Tibial nerve (tissue), 4 donors: Measurements from ENCODE around the gene RBM33.

Experiments used
- CTCF ChIP-seq, 5 experiments: fragments of 200-600 bp in 3 of 5; fragments of 450-650 bp in 2 of 5; sonication (generic) in 3 of 5; IDR thresholded peaks; one replicate each; pipeline ENCODE4 v1.5.1; 2016 to 2019; ENCODE audit warnings: antibody characterized with exemption in 5 of 5, mild to moderate bottlenecking in 3 of 5, moderate library complexity in 2 of 5
- EP300 ChIP-seq, 2 donors: sonication (generic); formaldehyde crosslinking; IDR thresholded peaks; one replicate each; pipeline ENCODE4 v1.6.1; 2017; ENCODE audit warnings: antibody characterized with exemption in 2 of 2, mild to moderate bottlenecking in 1 of 2

- TF ChIP-seq CTCF (IDR thresholded peaks at IDR 0.05) (no peak), EP300 (IDR thresholded peaks at IDR 0.05) (no peak)
Observed at GRCh38 chr7:155763122-155763521, 118.7 kb downstream of the RBM33 start.
